Retinal pigment epithelial cell (primary cell): ENCODE results near the gene STARD10.

ENCODE experiments used
- DNase-seq: peaks from one replicate; pipeline ENCODE4 v3.0.0-alpha.2; 2010; ENCODE audit warnings: low read depth
- H3K4me3 ChIP-seq: 2 replicates; pipeline ENCODE4 v1.5.1; 2011; ENCODE audit warnings: mild to moderate bottlenecking, low read length, control low read depth, moderate library complexity
- CTCF ChIP-seq: conservative IDR thresholded peaks from 2 replicates; pipeline ENCODE4 v1.5.1; 2011; ENCODE audit warnings: low read depth, low read length, control low read depth, inconsistent platforms

Gene STARD10

GRCh38 chr11:72736452-72737069 is 57.3 kb downstream of the STARD10 start:
- TF ChIP-seq CTCF, result no peak
- no peak for DNase-seq
- no peak overlapping the region for H3K4me3 ChIP-seq

GRCh38 chr11:72735495-72736027 is 58.3 kb downstream of the STARD10 start:
- TF ChIP-seq CTCF, result no peak
- H3K4me3 ChIP-seq, result no peak overlapping the region
- no peak for DNase-seq

GRCh38 chr11:72732329-72732728 is 61.5 kb downstream of the STARD10 start:
- no peak overlapping the region for H3K4me3 ChIP-seq
- no peak for DNase-seq
- TF ChIP-seq CTCF, result no peak

GRCh38 chr11:72730737-72731136 is 63.1 kb downstream of the STARD10 start:
- no peak for DNase-seq
- no peak overlapping the region for H3K4me3 ChIP-seq
- TF ChIP-seq CTCF, result no peak

GRCh38 chr11:72730243-72730642 is 63.6 kb downstream of the STARD10 start:
- TF ChIP-seq CTCF, result no peak
- no peak overlapping the region for H3K4me3 ChIP-seq

GRCh38 chr11:72727521-72727920 is 66.3 kb downstream of the STARD10 start:
- no peak overlapping the region for H3K4me3 ChIP-seq
- DNase-seq, result no peak
- no peak for TF ChIP-seq CTCF

More at GRCh38 chr11:72730243-72730642, 63.6 kb downstream of the STARD10 start:
- DNase-seq, result no peak
